NB4 (cell line): Measurements from ENCODE around the gene PNKP.

Source experiments
- DNase-seq: peaks from one replicate; pipeline ENCODE4 v3.0.0; 2010; ENCODE audit warnings: low read depth
- H3K4me3 ChIP-seq: one replicate; pipeline ENCODE4 v1.5.1; 2011; ENCODE audit warnings: mild to moderate bottlenecking, low read depth, low read length, moderate library complexity
- MYC ChIP-seq: IDR thresholded peaks from 2 replicates; pipeline ENCODE4 v1.6.1; 2011; ENCODE audit warnings: low read depth, low read length
- POLR2A ChIP-seq: IDR thresholded peaks from 2 replicates; pipeline ENCODE4 v1.6.1; 2011; ENCODE audit warnings: mild to moderate bottlenecking; ENCODE audit not compliant: insufficient read length; ENCODE audit errors: extremely low read depth
- TF ChIP-seq, protein P1 (sequence below): IDR thresholded peaks from 2 replicates; pipeline ENCODE4 v1.6.1; 2011; ENCODE audit warnings: low read depth, low read length
- TF ChIP-seq, protein P2 (sequence below): IDR thresholded peaks from one replicate; pipeline ENCODE4 v1.5.1; 2012; ENCODE audit warnings: low read depth, low read length

PNKP gene

DNA sequence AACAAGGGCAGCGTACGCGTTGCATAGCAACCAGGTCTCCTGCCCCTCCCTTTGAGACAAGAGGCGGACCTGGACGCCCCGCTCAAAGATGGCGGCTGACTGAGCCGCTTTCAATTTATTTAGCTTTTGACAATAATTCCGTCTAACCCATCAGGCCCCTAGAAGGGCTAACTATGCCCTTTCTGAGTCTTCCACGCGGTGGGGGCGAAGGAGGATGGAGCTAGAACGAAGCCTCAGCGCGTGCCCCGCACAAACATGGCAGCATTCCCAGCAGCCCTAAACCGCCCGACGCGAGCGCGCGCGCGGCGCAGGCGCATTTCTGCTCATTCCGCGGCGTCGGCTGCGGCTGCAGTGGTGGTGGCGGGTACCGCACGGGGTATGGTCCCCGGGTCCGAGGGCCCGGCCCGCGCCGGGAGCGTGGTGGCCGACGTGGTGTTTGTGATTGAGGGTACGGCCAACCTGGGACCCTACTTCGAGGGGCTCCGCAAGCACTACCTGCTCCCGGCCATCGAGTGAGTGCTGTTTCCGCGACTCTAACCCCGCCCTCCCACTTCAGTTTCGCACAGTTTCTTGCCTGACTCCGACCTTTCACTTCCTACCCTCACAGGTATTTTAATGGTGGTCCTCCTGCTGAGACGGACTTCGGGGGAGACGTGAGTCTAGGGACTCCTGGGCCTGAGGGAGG lies 49.3 kb downstream of the PNKP start, which contains the start of gene MED25:
MED25 (plus strand) TSS at position 326 of the 685 bp plus-strand sequence; CDS start at position 379, 53 bp downstream.
- DNase-seq, result peak; percentile 86
- H3K4me3 ChIP-seq, result peak within 1 kb of the TSS; percentile 93
- TF ChIP-seq POLR2A (peak; percentile 78), MYC (peak; percentile 68; the same call in 1 of the 2 replicates)
- TF ChIP-seq, protein P1, sequence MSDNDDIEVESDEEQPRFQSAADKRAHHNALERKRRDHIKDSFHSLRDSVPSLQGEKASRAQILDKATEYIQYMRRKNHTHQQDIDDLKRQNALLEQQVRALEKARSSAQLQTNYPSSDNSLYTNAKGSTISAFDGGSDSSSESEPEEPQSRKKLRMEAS, result peak; percentile 61
- TF ChIP-seq, protein P2, sequence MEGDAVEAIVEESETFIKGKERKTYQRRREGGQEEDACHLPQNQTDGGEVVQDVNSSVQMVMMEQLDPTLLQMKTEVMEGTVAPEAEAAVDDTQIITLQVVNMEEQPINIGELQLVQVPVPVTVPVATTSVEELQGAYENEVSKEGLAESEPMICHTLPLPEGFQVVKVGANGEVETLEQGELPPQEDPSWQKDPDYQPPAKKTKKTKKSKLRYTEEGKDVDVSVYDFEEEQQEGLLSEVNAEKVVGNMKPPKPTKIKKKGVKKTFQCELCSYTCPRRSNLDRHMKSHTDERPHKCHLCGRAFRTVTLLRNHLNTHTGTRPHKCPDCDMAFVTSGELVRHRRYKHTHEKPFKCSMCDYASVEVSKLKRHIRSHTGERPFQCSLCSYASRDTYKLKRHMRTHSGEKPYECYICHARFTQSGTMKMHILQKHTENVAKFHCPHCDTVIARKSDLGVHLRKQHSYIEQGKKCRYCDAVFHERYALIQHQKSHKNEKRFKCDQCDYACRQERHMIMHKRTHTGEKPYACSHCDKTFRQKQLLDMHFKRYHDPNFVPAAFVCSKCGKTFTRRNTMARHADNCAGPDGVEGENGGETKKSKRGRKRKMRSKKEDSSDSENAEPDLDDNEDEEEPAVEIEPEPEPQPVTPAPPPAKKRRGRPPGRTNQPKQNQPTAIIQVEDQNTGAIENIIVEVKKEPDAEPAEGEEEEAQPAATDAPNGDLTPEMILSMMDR, result no peak

DNA sequence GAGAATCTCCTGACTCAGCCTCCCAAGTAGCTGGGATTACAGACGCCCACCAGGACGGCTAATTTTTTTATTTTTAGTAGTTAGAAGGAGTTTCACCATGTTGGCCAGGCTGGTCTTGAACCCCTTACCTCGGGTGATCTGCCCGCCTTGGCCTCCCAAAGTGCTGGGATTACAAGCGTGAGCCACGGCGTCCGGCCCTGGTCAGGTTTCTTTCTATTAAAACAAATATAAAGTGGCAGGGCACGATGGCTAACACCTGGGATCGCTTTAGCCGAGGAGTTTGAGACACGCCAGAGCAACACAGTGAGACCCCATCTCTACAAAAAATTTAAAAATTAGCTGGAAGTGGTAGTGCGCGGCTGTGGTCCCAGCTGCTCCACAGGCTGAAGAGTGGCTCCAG lies 50.8 kb downstream of the PNKP start:
- DNase-seq, result no peak
- no peak overlapping the region for H3K4me3 ChIP-seq
- TF ChIP-seq, protein P2, result no peak
- TF ChIP-seq, protein P1, result no peak
- TF ChIP-seq POLR2A (no peak), MYC (no peak)

DNA sequence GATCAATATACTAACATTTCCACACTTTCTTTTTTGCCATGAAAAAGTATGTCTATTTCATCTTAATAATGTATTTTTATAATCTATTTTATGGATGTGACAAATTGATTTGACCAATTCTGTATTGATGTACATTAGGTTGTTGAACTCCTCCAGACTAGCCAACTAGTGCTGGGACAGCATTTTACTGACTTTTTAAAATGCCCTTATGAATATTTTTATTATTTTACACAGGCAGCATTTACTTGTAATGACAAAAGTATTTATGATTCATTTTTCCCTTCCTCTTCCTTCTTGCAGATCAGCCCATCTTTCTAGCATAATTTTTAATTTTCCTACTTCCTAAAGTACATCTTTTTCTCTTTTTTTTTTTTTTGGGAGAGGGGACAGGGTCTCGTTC lies 53.4 kb downstream of the PNKP start:
- peak overlapping the region; percentile 67 for H3K4me3 ChIP-seq
- DNase-seq, result no peak
- TF ChIP-seq MYC, result no peak
- TF ChIP-seq, protein P2, result no peak
- TF ChIP-seq POLR2A, result no peak
- TF ChIP-seq, protein P1, result no peak

DNA sequence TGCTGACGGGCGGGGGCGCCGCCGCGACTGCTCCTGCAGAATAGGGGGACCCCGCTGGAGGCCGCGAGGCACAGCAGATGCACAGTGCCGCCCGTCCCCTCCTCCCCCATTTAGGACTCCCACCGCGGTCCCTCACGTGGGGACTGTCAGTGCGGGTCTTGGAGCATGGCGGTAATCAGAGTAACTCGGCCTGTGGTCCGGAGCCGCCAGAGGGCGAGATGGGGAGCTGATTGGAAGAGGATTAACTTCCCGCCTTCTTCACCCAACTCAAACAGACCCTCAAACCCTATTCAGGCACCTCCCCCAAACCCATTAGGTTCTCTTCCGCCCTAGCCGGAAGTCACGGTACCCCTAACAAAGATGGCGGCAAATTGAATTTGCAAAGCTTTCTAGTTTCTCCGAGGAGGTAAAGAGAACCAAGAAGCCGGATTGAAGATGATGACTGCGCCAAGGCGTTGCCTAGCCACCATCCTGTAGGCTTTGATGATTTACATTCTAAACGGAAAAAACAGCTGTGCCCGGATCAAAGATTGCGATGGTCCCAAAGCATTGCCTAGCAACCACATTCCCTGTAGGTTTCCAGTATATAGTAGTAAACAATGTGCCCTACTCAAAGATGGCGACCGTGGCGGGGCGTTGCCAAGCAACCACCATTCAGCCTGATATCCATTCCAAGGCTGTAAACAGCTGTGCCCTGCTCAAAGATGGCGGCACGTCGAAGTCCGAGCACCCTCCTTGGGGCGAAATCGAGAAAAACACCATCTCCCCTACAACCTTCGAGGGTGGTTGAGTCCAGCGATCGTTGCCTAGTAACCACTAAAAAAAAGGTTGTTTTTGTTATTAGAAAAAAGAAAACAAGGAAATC lies 54.1 kb downstream of the PNKP start, which contains the start of gene FUZ:
FUZ (minus strand) TSS at position 296 of the 865 bp plus-strand sequence; CDS start at position 110, 186 bp downstream.
- peak within 1 kb of the TSS; percentile 67 for H3K4me3 ChIP-seq
- TF ChIP-seq POLR2A (peak; percentile 31), MYC (peak; percentile 79)
- TF ChIP-seq, protein P2, result peak; percentile 13
- TF ChIP-seq, protein P1, result peak; percentile 69
- peak; percentile 96 for DNase-seq

DNA sequence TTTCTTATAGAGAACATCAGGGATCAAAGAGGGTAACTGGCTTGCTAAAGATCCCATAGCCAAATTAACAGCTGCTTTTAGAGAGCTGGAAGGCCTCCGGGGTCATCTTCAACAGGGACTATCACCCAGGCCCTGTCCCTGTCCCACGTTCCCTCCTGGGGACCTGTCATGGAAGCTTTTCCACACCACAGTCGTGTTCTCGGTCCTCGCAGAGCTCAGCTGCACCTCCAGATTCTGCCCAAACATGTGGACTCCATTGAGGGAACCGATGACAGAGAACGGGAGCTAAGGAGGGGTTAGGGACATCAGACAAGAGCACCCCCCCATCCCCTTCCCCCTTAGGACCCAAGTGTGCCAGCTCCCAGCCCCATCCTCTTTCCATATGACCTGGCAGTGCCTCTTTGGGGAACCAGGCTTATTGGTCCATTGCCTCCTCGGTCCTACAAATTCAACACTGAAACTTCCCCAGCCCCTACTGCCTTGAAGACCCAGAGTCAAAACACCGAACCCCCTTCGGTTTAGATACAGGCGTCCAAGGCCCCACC lies 54.9 kb downstream of the PNKP start:
- DNase-seq, result no peak
- peak overlapping the region; percentile 67 for H3K4me3 ChIP-seq
- TF ChIP-seq MYC (no peak), POLR2A (no peak)
- TF ChIP-seq, protein P1, result no peak
- TF ChIP-seq, protein P2, result no peak
